HEK293T (cell line): ENCODE results near the gene HARS1.
"Not testable (repeated sequence)": the region's sequence is repeated elsewhere in the genome, so short reads cannot be mapped to it uniquely, and the experiment has no call there.

Source experiments
- ARNT ChIP-seq: fragments of 450-650 bp; IDR thresholded peaks from 2 replicates; pipeline ENCODE4 v1.6.1; 2017; ENCODE audit warnings: mild to moderate bottlenecking
- FOXA1 ChIP-seq: fragments of 450-650 bp; IDR thresholded peaks from 2 replicates; pipeline ENCODE4 v1.6.1; 2016; ENCODE audit warnings: mild to moderate bottlenecking
- FOXM1 ChIP-seq: fragments of 450-650 bp; IDR thresholded peaks from 2 replicates; pipeline ENCODE4 v1.6.1; 2017; ENCODE audit warnings: mild to moderate bottlenecking, borderline replicate concordance
- NFRKB ChIP-seq: fragments of 450-650 bp; IDR thresholded peaks from 2 replicates; pipeline ENCODE4 v1.6.1; 2016; ENCODE audit warnings: mild to moderate bottlenecking, moderate library complexity
- SP1 ChIP-seq: fragments of 450-650 bp; IDR thresholded peaks from 2 replicates; pipeline ENCODE4 v1.6.1; 2017
- ZNF384 ChIP-seq: fragments of 450-650 bp; IDR thresholded peaks from 2 replicates; pipeline ENCODE4 v1.6.1; 2016

GRCh38 chr5:140638898-140639147, 52.3 kb downstream of the HARS1 start:
- not testable (repeated sequence) for TF ChIP-seq FOXA1, NFRKB, ARNT, SP1, FOXM1, ZNF384
